GM21723 (cell line): Measurements from ENCODE around the gene ITIH5.

Experiments
- ATAC-seq: cut with Tn5 transposase; IDR thresholded peaks from one replicate; pipeline ENCODE4 v1.9.1; 2021; ENCODE audit warnings: mild to moderate bottlenecking, moderate library complexity; ENCODE audit not compliant: unreplicated experiment

Gene ITIH5

DNA sequence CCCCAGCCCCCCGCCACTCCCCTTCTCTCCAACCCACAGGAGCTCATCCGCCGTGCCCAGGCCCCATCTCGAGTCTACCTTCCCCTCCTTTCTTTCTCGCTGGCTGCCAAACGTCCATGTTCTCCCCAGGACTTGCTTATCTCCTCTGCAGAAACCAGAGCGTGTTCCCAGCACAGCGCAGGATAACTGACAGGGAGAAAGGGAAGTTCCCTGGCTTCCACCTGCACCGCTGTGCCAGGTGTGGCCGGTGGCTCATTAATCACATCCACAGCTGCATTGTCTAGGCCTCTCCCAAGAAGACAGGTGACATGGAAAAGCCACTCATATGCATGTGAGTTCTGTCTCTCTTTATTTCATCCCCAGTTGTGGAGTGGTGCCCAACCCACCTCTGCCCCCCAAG lies 113.2 kb downstream of the ITIH5 start:
- no peak for ATAC-seq

DNA sequence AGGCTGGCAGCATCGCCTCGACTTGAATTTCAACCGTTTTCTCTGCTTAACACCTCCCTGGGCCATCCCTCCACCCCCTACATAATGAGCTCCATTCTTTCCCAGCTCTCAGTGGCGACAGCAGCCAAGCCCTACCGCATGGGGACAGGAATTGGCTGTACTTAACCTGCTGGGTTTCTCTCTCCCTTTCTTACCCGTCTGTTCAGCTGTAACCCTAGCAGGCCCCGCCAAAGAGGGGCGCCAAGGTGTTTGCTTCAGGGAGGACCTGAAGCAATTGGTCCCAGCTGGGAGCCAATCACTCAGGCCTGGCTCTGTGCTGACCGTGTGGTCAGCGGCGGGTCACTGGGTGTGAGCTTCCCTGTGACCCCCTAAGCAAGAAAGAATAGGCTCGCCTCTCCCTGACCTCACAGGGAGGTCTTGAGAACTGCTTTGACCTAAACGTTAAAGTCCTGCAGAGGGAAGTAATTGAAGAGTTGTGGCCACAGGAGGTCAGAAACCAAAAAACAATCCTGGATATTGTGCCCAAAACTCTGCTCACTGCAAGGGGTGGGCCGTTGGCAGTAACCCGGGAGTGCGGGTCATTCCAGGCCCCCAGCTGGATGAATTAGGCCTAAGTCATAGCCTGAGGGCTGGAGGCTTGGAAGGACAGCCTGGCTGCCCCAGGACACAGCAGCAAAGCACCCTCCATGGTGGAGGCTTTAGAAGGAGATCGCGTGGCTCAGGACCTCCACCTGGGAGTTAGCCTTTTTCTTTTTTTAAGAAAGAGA lies 114.6 kb downstream of the ITIH5 start:
- ATAC-seq = no peak

DNA sequence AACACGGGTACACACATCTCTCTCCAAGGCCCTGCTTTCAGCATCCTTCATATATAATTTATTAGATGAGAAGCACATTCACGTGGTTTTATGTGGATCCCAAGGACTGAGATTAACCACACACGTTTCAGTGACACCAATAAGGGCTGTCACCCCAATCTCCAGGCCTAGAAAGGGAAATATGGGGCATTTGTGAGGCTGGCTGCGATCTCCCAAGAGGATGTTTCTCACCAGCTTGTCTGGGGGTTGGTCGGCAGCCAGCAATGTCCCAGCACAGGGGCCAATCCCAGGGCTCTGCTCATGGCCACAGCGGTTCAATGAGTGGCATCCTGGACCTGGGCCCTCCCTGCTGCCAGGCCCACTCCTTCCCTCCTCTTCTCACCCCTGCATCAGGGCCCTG lies 115.5 kb downstream of the ITIH5 start:
- no peak for ATAC-seq

DNA sequence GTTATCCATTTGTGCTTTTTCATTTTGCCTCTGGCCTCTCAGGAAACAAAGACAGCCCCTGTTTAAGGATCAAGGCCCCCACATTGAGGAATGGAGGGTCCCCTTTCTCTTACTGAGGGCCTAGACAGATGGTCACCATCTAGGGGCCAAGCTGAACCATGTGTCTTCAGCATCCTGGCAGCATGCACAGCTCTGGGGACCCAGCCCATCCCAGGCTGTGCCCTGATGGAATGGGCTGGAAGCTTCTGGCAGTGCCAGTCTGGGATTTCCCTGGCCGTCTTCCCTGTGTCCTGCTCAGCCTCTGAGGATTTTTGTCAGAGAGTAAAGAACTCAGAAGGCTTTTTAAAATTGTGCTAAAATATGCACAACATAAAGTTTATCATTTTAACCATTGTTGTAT lies 116.8 kb downstream of the ITIH5 start:
- ATAC-seq = no peak

DNA sequence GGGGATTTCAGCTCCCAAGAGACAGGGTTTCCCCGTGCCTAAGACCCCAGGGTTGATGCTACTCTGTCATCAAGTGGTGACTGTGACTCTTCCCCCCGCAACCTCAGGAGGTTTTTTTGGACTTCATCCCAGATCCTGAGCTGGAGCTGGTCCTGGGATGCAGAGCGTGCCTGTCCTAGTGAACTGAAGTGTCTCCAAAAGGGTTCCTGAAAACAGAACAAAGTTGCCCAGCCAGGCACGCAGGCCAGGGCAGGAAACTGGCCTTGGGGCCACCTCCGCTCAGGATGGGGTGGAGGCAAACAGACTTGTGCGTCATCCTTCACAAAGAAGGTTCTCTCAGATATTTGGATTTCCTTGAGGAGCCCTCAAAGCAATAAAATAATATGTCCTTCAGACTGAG lies 118.9 kb downstream of the ITIH5 start:
- no peak for ATAC-seq

DNA sequence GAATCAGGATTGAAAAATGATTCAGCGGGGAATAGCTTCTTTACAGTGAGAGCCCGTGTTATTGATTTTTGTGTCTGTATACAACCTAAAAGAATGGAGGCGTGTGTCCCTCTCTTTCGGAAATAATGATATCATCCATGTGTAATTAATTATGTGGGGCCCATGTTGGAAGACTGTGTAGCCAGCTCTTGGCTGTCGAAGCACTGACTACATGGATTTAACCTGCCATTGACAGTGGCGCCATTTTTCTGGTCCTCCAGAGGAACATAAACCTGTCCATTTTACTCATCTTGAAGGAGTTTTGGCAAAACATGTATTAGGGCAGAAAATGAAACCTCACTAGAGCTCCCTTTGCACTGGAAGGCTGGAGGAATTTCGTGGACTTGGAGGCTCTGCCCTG lies 119.6 kb downstream of the ITIH5 start:
- no peak for ATAC-seq

DNA sequence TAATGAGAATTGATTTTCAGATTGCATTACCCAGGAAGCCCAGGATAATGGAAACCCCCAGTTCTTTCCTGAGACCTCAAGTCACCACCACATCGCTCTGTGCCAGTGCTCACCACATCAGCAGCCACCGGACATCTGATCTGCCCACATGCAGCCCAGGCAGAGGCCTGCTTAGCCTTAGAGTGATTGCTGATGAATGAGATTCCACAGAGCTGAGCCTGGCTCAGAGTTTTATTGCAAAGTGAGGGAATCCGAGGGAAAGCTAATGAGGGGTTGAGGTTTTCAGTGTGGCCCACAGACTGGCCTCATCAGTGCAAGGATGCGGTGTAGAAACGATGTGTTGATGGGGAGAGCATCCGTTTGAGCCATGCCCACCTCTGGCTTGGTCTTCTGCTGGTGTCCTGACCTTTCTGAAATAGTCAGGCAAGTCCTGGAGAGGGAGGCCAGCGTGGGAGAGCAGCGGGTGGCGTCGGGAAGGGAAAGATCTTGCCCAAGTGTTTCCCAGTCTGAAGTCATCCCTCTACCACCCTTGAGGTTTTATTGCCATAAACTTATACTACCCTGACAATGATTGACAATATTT lies 120.3 kb downstream of the ITIH5 start:
- ATAC-seq = no peak

DNA sequence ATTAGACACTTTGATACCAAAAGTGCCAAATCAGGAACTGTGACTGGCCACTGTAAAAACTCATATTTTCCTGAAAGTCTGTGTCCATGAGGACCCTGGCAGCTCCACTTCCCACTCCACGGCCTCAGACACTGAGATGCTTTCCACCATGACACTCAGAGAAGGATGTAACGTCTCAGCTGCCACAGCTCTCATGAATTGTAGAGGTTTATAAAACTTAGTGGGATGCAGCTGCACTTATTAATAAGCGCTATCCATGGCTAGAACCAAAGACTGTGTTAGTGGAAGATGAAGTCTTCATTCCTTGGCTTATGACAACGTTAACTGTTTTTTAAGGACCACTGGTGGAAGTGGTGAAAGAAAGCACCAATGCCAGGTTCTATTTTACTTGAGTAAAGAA lies 121.0 kb downstream of the ITIH5 start:
- ATAC-seq = no peak

DNA sequence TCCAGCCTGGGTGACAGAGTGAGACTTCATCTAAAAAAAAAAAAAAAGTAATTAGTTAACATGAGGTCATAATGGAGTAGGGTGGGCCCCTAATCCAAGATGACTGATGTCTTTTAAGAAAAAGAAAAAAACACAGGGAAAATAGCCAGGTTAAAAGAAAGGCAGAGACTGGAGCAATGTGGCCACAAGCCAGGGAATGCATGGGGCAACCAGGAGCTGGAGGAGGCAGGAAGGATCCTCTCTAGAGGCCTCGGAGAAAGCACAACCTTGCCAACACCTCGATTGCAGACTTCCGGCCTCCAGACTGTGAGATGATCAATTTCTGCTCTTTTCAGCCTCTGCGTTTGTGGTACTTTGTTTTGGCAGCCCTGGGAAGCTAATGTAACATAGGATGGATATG lies 121.5 kb downstream of the ITIH5 start:
- no peak for ATAC-seq

DNA sequence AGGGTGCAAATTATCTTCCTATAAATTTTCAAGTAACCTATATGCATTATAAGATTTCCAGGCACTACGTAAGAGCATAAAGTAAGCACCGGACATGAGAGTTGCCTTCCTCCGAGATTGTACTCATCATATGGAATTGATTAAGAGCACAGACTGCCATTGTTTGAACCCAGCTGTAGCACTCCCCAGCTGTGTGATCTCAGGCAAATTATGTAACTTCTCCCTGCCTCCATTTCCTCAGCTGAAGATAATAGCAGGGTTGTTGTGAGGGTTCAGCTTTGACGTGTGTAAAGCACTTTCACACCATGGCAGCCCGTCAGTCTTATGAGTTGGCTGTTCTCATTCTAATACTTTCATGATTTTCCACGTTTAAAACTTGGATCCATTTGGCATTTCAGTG lies 122.6 kb downstream of the ITIH5 start:
- no peak for ATAC-seq

DNA sequence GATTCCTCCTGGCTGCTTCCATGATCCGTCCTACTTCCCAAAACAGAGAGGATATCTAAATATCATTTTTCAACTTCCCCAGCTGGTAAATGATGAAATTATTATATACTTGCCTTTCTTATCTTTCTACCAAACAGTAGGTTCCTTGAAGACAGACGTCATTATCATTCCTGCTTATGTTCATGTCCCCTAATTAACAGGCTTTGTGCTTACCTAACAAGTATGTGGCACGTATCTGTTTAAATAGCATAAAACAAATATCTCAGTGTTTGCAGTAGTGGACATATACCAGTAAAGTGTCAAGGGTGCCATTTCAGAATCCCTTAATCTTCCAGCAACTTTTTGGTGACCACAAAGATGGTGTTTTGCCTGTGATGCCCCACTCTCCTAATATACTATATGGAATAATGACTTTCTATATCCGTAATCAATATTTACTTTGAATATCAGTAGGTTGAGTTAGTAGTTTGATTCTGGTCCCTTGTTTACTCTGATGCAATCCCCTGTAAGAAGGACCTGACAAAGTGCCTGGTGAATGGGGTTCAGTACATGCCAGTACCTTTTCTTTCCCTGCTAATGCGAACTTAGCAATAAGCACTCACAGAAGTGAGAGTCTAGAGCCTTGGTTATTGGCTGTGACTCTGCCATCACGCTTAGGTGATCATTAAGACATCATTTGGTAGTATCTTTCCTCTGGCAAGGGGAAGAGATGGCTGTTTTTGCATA lies 124.4 kb downstream of the ITIH5 start:
- no peak for ATAC-seq

DNA sequence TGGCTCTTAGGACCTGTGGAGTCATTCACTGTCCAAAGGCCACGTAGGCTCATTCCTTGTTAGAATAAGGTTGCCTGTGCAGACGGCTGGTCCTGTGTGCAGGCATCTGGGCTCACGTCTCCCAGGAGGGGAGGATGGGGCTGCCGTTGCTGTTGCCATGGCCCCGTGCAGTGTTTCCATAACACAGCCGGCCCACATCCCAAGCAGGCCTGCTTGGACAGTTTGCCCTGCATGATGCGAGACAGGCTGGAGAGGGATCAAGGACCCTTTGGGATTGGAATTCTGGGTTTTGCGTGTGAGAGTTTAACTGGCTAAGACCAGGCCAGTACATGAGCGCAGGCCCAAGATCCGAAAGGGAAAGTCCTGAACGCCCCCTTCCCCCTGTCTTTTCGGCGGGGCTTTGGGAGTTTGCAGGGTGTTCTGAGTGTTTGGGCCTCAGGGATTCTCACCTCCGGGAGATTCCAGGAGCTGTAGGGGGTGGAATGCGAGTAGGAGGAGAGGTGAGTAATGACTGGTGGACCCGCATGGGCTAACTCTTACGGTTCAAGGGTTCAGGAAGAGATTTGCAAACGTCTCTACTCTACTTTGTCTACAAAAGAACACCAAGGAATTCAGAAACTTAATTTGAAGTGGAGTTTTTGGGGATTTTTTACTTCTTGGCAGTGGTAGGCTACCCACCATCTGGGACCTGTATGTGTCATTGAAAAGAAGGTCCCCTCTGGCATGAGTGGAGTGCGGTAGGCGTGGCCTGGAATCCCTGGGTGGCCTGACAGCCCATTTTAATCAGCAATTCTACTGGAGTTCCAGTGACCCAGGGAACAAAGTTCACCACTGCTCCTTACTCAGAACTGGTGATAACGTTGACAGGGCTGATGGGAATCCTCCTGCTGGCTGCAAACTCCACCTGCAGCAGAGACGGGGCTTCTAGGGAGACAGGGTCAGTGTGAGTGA lies 125.4 kb downstream of the ITIH5 start:
- ATAC-seq = no peak

DNA sequence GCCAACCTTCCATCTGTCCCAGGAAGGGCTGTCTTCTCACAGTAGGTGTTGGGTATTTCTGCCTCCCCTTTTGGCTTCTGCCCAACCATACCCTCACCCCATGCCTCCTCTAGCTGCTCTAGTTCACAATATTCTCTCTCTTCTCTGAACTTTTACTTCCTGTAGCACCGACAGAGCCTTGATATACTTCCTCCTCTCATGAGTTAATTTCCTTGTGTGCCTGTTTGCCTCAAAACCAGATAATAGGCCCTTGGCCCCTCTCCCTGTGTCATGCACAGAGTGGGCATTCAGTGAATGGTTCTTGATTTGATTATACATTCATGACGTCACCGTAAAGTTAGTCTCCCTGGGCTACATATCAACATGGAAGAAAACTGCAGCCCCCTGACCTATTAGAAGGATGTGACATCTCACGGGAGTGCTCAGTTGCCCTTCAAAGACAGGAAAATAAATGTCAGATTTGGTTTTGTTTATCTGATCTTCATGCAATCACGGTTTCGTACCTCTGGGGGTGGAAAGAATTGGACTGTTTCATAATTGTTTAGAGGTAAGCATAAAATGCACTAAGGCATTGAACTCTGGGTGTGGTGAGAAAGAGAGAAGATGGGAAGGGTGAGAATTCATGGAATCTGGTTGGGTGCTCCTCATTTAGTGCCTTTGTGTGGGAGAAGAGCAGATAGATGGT lies 127.7 kb downstream of the ITIH5 start:
- ATAC-seq = no peak

DNA sequence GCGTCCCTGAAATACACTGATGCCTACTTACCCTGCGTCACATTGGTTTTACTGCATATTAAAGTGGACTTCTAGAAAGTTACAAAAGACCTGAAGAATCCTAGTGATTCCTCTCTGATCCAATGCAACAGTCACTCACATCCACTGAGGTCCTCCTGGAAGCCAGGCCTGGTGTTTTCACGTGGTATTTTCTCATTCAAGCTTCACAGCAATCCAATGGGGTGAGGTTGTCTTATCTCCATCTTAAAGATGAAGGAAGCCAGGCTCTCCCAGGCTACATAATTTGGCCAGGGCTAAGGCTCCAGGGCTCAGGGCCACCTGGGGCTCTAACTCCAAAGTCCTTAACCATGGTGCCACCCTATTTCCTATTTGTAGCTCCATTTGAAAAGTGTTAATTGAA lies 129.6 kb downstream of the ITIH5 start:
- no peak for ATAC-seq

DNA sequence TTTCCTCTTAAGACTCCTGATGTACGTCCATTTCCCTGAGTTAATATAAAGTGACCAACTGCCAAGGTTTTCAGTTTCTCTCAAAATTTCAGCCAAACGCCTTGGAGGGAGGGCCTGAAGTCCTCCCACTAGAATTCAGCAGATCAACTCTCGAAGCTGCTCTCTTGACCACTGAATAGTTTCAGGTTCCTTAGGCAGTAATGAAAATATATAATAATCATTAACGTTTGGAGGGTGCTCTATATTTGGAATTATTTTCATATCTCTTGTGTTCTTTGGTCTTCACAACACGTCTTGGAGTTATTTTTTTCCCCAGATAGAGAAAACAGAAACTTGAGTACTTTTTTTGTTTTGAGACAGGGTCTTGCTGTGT lies 132.3 kb downstream of the ITIH5 start:
- ATAC-seq = no peak

DNA sequence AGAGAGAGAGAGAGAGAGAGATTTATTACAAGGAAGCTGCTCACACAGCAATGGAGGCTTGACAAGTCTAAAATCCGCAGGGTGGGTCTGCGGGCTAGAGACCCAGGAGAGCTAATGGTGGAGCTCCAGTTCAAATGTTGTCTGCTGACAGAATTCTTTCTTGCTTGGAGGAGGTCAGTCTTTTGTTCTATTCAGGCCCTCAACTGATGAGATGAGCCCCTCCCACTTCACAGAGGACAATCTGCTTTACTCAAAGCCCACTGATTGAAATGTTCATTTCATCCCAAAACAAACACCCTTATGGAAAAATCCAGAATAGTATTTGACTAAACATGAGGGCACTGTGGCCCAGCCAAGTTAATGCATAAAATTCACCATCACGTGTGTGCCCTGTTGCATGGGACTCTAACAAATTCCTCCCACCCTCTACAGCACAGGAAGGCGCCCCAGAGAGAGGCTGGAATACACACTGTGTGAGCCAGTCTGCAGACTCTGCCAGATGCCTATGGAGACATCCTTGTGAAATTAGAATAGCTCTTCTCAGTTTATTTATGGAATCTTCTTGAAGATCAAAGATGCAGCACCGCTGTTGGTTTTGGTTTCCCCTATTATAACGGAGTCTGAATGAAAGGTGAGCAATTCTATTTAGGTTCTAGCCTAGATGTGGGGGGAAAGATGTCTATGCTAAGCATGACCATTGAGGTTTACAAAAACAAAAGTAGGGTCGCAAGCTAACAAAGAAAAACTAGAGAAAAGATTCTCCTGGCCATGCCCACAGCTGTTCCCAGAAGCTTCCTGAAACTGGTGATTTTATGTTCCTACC lies 132.9 kb downstream of the ITIH5 start:
- no peak for ATAC-seq

DNA sequence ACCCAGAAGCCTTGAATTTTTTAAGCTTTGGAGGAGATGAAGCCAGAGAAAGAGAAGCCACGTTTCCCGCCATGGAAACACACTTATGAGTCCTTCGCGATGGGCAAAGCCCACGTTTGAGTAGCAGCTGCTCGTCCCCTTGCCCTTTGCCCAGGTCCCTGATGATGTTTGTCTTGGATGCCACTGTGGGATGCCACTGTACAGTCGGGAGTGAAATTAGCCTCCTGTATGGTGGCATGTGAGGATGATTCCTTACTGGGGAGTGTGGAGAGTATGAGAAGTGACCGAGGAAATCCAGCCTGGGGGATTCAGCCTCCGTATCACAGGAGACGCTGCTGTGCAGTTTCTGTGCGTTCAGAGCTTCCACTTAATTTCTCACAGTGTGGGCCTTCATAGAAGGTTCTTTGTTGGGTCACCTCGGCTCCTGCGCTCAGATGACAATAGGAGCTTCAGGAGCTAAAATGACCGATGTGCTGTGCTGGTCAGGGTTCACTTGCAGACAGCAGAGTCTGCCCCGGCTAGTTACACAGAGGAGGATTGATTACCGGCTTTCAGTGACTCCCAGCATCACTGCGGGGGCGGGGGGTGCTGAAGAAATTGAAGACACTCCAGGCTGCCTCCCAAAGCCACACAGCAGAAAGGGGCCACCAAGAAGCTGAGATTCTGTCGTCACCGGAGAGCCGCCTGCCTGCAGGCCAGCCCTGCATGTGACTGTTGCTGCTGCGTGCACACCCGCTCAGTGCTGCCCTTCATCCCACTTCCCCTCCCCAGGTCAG lies 133.9 kb downstream of the ITIH5 start:
- ATAC-seq = no peak

DNA sequence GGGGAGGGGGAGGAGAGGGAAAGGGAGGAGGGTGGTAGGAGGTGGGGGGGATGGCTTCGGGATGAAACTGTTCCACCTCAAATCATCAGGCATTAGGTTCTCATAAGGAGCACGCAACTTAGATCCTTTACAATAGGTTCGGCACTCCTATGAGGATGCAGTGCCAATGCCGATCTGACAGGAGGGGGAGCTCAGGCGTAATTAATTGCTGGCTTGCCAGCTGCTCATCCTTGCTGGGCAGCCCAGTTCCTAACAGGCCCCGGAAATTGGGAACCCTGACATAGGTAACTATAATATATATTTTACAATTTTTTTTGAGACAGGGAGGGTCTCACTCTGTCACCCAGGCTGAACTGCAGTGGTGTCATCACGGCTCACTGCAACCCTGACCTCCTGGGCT lies 137.1 kb downstream of the ITIH5 start:
- no peak for ATAC-seq

DNA sequence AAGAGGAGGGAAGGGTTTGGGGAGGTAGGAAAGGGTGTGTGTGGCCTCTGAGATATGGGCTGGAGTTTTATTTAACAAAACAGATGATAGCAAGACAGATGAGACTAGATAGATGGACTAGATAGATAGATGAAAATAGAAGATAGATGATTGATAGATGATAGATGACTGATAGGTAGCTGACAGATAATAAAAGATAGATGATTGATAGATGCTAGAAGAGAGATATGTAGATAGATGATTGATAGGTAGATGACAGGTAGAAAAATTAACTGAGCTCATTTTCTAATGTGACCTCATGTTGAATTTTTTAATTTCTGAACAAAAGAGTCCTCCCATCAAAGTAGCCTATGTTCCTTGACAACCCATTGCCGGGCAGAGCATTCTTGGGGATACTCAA lies 139.3 kb downstream of the ITIH5 start:
- no peak for ATAC-seq
